ENCODE results near the gene FKTN.

DNA sequence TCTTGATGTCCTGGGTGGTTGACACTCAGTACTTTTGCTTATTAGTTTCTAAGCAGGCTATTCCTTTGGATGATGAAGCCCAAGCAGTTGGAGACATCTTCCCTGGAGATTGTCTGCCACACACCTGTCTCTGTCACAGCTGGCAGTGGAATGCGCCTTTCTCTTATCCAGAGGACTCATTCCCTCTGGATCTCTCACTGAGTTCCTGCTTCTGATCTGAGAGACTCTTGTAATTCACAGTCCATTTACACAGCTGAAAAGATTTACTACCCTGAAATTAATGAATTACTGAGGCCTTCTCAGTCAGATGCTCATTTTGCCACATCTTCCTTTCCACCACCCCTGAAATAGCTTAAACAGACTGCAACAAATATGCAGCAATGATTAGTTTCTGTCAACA, 120.2 kb downstream of the FKTN start:
- TF ChIP-seq EZH2phosphoT487 (IDR thresholded peaks at IDR 0.05; ENCODE audit: borderline replicate concordance) = no peak
- TF ChIP-seq, protein P1, sequence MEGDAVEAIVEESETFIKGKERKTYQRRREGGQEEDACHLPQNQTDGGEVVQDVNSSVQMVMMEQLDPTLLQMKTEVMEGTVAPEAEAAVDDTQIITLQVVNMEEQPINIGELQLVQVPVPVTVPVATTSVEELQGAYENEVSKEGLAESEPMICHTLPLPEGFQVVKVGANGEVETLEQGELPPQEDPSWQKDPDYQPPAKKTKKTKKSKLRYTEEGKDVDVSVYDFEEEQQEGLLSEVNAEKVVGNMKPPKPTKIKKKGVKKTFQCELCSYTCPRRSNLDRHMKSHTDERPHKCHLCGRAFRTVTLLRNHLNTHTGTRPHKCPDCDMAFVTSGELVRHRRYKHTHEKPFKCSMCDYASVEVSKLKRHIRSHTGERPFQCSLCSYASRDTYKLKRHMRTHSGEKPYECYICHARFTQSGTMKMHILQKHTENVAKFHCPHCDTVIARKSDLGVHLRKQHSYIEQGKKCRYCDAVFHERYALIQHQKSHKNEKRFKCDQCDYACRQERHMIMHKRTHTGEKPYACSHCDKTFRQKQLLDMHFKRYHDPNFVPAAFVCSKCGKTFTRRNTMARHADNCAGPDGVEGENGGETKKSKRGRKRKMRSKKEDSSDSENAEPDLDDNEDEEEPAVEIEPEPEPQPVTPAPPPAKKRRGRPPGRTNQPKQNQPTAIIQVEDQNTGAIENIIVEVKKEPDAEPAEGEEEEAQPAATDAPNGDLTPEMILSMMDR (conservative IDR thresholded peaks at IDR 0.05; ENCODE audit: low read length) = no peak

All from Loucy (cell line).